HG02970 (cell line): ENCODE results near the gene UNCX.
"Not testable (repeated sequence)": the region's sequence is repeated elsewhere in the genome, so short reads cannot be mapped to it uniquely, and the experiment has no call there.

Source experiments
- ATAC-seq: cut with Tn5 transposase; IDR thresholded peaks from one replicate; pipeline ENCODE4 v1.9.1; 2021; ENCODE audit warnings: mild to moderate bottlenecking, moderate library complexity, moderate number of reproducible peaks; ENCODE audit not compliant: unreplicated experiment, low FRiP score

The UNCX gene

GRCh38 chr7:1232623-1233332 is at the start of gene UNCX:
Gene UNCX (plus strand): TSS chr7:1232872. CDS start chr7:1233018, 146 bp downstream.
- ATAC-seq = no peak

GRCh38 chr7:1187127-1187526 is 45.5 kb upstream of the UNCX start:
- no peak for ATAC-seq

- no peak for ATAC-seq
These were observed 43.9 kb upstream of the UNCX start for GRCh38 chr7:1188720-1189294.

GRCh38 chr7:1189986-1190772 is 42.5 kb upstream of the UNCX start:
- ATAC-seq = no peak

GRCh38 chr7:1192171-1192676 is 40.4 kb upstream of the UNCX start:
- ATAC-seq = no peak

GRCh38 chr7:1193593-1194424 is 38.9 kb upstream of the UNCX start:
- no peak for ATAC-seq

GRCh38 chr7:1196441-1196840 is 36.2 kb upstream of the UNCX start:
- not testable (repeated sequence) for ATAC-seq

GRCh38 chr7:1196950-1197349 is 35.7 kb upstream of the UNCX start:
- no peak for ATAC-seq

GRCh38 chr7:1197997-1198625 is 34.6 kb upstream of the UNCX start:
- ATAC-seq = no peak

GRCh38 chr7:1200045-1200444 is 32.6 kb upstream of the UNCX start:
- no peak for ATAC-seq

- ATAC-seq = no peak
These were observed 30.8 kb upstream of the UNCX start for GRCh38 chr7:1201916-1202315.

GRCh38 chr7:1202914-1203313 is 29.8 kb upstream of the UNCX start:
- not testable (repeated sequence) for ATAC-seq

- no peak for ATAC-seq
These were observed 28.1 kb upstream of the UNCX start for GRCh38 chr7:1204460-1205140.

GRCh38 chr7:1205742-1206141 is 26.9 kb upstream of the UNCX start:
- not testable (repeated sequence) for ATAC-seq

GRCh38 chr7:1209097-1209496 is 23.6 kb upstream of the UNCX start:
- ATAC-seq = no peak

GRCh38 chr7:1210321-1210978 is 22.2 kb upstream of the UNCX start:
- no peak for ATAC-seq

- ATAC-seq = no peak
These were observed 21.6 kb upstream of the UNCX start for GRCh38 chr7:1210979-1211608.

- no peak for ATAC-seq
These were observed 21.1 kb upstream of the UNCX start for GRCh38 chr7:1211611-1212010.
